Lung (tissue), 12 donors: ENCODE results near the gene CBX4. TPM values are rescaled to one million over a fixed set of nuclear protein-coding genes. Genes with fewer than 3 reads are reported as not detected.

ENCODE experiments used
- ATAC-seq: fragments of 200-7000 bp; cut with Tn5 transposase; one replicate; pipeline ENCODE4 v1.9.1; 2020; ENCODE audit warnings: moderate number of reproducible peaks; ENCODE audit not compliant: insufficient read depth, low FRiP score
- DNase-seq, 3 donors: peaks; one replicate each; pipeline ENCODE4 v3.0.0-alpha.2; 2013 to 2017
- H3K27ac ChIP-seq, 2 donors: one replicate each; pipeline ENCODE4 v1.5.1; 2013; ENCODE audit warnings: mild to moderate bottlenecking in 2 of 2, moderate library complexity in 2 of 2, control low read depth in 1 of 2, inconsistent platforms in 1 of 2, low read depth in 1 of 2, low read length in 1 of 2
- H3K27me3 ChIP-seq, 3 donors: one replicate each; pipeline ENCODE4 v1.5.1; 2013; ENCODE audit warnings: low read length in 2 of 3; ENCODE audit not compliant: control insufficient read depth in 3 of 3, insufficient read depth in 3 of 3
- H3K36me3 ChIP-seq, 4 donors: one replicate each; pipeline ENCODE4 v1.5.1; 2013; ENCODE audit warnings: low read length in 4 of 4, mild to moderate bottlenecking in 1 of 4, moderate library complexity in 1 of 4; ENCODE audit not compliant: control insufficient read depth in 4 of 4, insufficient read depth in 4 of 4
- H3K4me1 ChIP-seq, 5 donors: one replicate each; pipeline ENCODE4 v1.5.1; 2013; ENCODE audit warnings: low read length in 5 of 5, mild to moderate bottlenecking in 2 of 5, moderate library complexity in 1 of 5; ENCODE audit not compliant: control insufficient read depth in 5 of 5, insufficient read depth in 5 of 5
- H3K4me3 ChIP-seq: one replicate; pipeline ENCODE4 v1.5.1; 2013; ENCODE audit warnings: mild to moderate bottlenecking, control low read depth, moderate library complexity
- H3K9ac ChIP-seq, 2 donors: one replicate each; pipeline ENCODE4 v1.5.1; 2013; ENCODE audit warnings: low read length in 2 of 2, control low read depth in 1 of 2; ENCODE audit not compliant: insufficient read depth in 1 of 2
- H3K9me3 ChIP-seq, 4 donors: one replicate each; pipeline ENCODE4 v1.5.1; 2013; ENCODE audit warnings: low read length in 3 of 4, mild to moderate bottlenecking in 1 of 4, moderate library complexity in 1 of 4; ENCODE audit not compliant: control insufficient read depth in 4 of 4, insufficient read depth in 3 of 4
- CTCF ChIP-seq: IDR thresholded peaks from 2 replicates; pipeline ENCODE4 v1.5.1; 2012; ENCODE audit warnings: mild to moderate bottlenecking; ENCODE audit errors: control extremely low read depth, extremely low read depth
- WGBS, 2 donors: extraction: QIAGEN DNeasy Blood & Tissue Kit; methylation state at CpG; one replicate each; pipeline ENCODE4 v1.1.7; 2013; 5-methylcytosine and 5-hydroxymethylcytosine counted together
- polyA plus RNA-seq, 2 donors: library from polyadenylated mRNA; stranded (reverse); fragments of 200-250 nt; gene quantifications; one replicate each; pipeline ENCODE4 v1.2.1, GENCODE V29; 2013
- total RNA-seq, 2 donors: library from RNA; depleted of rRNA in 1 of 2; stranded (reverse); fragments of >200 nt in 1 of 2; gene quantifications; one replicate each; pipeline ENCODE4 v1.2.1, GENCODE V29; 2014 to 2021
- donor health status: control.
- donor health status: control.
- donor health status: Bipolar disorder and iron deficiency.
- donor health status: healthy.
- donor health status: DM: yes; HTN: yes; CAD: no.

CBX4 gene
- total and polyA plus RNA-seq, 4 donors: 12.8 to 32.0 (median 17.5) TPM

GRCh38 chr17:79806446-79806760 lies 32.8 kb downstream of the CBX4 start:
- no peaks in the 10 kb centered on the region for H3K36me3 ChIP-seq
- ATAC-seq (no peak), DNase-seq (no peak)
- peaks cover 21 to 86% (median 85%) of the 10 kb centered on the region in 3 donors for H3K27me3 ChIP-seq
- no peak for TF ChIP-seq CTCF
- peaks cover 0 to 12% (median 8%) of the 10 kb centered on the region in 5 donors for H3K4me1 ChIP-seq
- peaks cover 0 to 7% (median 0%) of the 10 kb centered on the region in 4 donors for H3K9me3 ChIP-seq
- no peak overlapping the region for H3K9ac ChIP-seq
- no peak overlapping the region for H3K4me3 ChIP-seq
- WGBS, 2 donors: 15 to 22% methylated on average over 4 of the region's 4 CpGs
- H3K27ac ChIP-seq: no peak overlapping the region

- 10 to 15% methylated on average over 22 of the region's 22 CpGs for WGBS, 2 donors
- H3K27ac ChIP-seq: no peak overlapping the region
- no peak overlapping the region for H3K4me3 ChIP-seq
- H3K9ac ChIP-seq: no peak overlapping the region
- H3K27me3 ChIP-seq: peaks cover 25 to 91% (median 88%) of the 10 kb centered on the region in 3 donors
- no peak for TF ChIP-seq CTCF
- peaks cover 0 to 17% (median 0%) of the 10 kb centered on the region in 5 donors for H3K4me1 ChIP-seq
- no peak for ATAC-seq
- H3K36me3 ChIP-seq: no peaks in the 10 kb centered on the region
- DNase-seq: no peak
- H3K9me3 ChIP-seq: peaks cover 0 to 7% (median 0%) of the 10 kb centered on the region in 4 donors
Observed at GRCh38 chr17:79804856-79805696, 34.2 kb downstream of the CBX4 start.

GRCh38 chr17:79803997-79804855 lies 35.0 kb downstream of the CBX4 start:
- ATAC-seq: no peak
- H3K9ac ChIP-seq: no peak overlapping the region
- peaks cover 20 to 96% (median 93%) of the 10 kb centered on the region in 3 donors for H3K27me3 ChIP-seq
- 2% methylated on average over 62 to 76 of the region's 76 CpGs for WGBS, 2 donors
- H3K4me1 ChIP-seq: peaks cover 0 to 23% (median 0%) of the 10 kb centered on the region in 5 donors
- peaks cover 0 to 7% (median 0%) of the 10 kb centered on the region in 4 donors for H3K9me3 ChIP-seq
- no peaks in the 10 kb centered on the region for H3K36me3 ChIP-seq
- no peak overlapping the region for H3K4me3 ChIP-seq
- H3K27ac ChIP-seq: no peak overlapping the region
- peak in 2 of 3 donors; percentile 47 to 50 for DNase-seq
- TF ChIP-seq CTCF: no peak
